Thyroid gland (tissue), 4 donors: Measurements from ENCODE around the gene UNC119.

Experiments used
- POLR2A ChIP-seq, 2 donors: fragments of 450-650 bp; IDR thresholded peaks; one replicate each; pipeline ENCODE4 v1.6.1; 2017; ENCODE audit warnings: antibody characterized with exemption in 2 of 2, mild to moderate bottlenecking in 2 of 2, moderate library complexity in 1 of 2
- TF ChIP-seq, protein P1 (sequence below), 6 experiments: fragments of 200-600 bp in 3 of 6; fragments of 450-650 bp in 3 of 6; sonication (generic) in 3 of 6; IDR thresholded peaks; one replicate each; pipeline ENCODE4 v1.5.1; 2016 to 2019; ENCODE audit warnings: antibody characterized with exemption in 6 of 6, mild to moderate bottlenecking in 2 of 6, inconsistent platforms in 1 of 6, moderate library complexity in 1 of 6

GRCh38 chr17:28537219-28537610 lies 15.2 kb downstream of the UNC119 start:
- TF ChIP-seq, protein P1, sequence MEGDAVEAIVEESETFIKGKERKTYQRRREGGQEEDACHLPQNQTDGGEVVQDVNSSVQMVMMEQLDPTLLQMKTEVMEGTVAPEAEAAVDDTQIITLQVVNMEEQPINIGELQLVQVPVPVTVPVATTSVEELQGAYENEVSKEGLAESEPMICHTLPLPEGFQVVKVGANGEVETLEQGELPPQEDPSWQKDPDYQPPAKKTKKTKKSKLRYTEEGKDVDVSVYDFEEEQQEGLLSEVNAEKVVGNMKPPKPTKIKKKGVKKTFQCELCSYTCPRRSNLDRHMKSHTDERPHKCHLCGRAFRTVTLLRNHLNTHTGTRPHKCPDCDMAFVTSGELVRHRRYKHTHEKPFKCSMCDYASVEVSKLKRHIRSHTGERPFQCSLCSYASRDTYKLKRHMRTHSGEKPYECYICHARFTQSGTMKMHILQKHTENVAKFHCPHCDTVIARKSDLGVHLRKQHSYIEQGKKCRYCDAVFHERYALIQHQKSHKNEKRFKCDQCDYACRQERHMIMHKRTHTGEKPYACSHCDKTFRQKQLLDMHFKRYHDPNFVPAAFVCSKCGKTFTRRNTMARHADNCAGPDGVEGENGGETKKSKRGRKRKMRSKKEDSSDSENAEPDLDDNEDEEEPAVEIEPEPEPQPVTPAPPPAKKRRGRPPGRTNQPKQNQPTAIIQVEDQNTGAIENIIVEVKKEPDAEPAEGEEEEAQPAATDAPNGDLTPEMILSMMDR (IDR thresholded peaks at IDR 0.05) = no peak
- TF ChIP-seq POLR2A (IDR thresholded peaks at IDR 0.05) = no peak
